ENCODE data around the gene PILRA. TPM values are rescaled to one million over a fixed set of nuclear protein-coding genes. Genes with fewer than 3 reads are reported as not detected.

The PILRA gene
- total and polyA plus RNA-seq, 2 experiments from 2014 or later = 0.38 to 5.3 TPM

- peaks cover 25% of the 10 kb centered on the region for H3K36me3 ChIP-seq (ENCODE audit: insufficient read depth)
- H3K9me2 ChIP-seq (ENCODE audit: insufficient read depth) = no peaks in the 10 kb centered on the region
- H3K79me2 ChIP-seq (replicated peaks; ENCODE audit: insufficient read depth) = no peaks in the 10 kb centered on the region
- no peaks in the 10 kb centered on the region for H3K9me3 Mint-ChIP-seq
- H3K27ac Mint-ChIP-seq = no peak overlapping the region
- peaks cover 72% of the 10 kb centered on the region for H3K36me3 Mint-ChIP-seq (ENCODE audit: low read depth)
- H3K27me3 ChIP-seq (ENCODE audit: insufficient read depth) = no peaks in the 10 kb centered on the region
- no peak overlapping the region for H3K4me3 ChIP-seq
- H4K20me1 ChIP-seq (replicated peaks; ENCODE audit: insufficient read depth) = no peaks in the 10 kb centered on the region; the same call in 1 of the 2 replicates
- no peak overlapping the region for H3K4me3 Mint-ChIP-seq
- no peak overlapping the region for H2AFZ ChIP-seq
- TF ChIP-seq NANOG (IDR thresholded peaks at IDR 0.05; ENCODE audit: borderline replicate concordance) (no peak), ZNF462 (CRISPR knock-in tag; IDR thresholded peaks at IDR 0.05) (no peak), EZH2 (IDR thresholded peaks at IDR 0.05; ENCODE audit: low read depth, unreplicated experiment) (no peak), REST (IDR thresholded peaks at IDR 0.05; ENCODE audit: unreplicated experiment) (no peak), ZNF114 (CRISPR knock-in tag; IDR thresholded peaks at IDR 0.05) (no peak), EZH2phosphoT487 (IDR thresholded peaks at IDR 0.05; ENCODE audit: unreplicated experiment) (no peak), STAT1 (IDR thresholded peaks at IDR 0.05; ENCODE audit: unreplicated experiment) (no peak), JUNB (IDR thresholded peaks at IDR 0.05; ENCODE audit: unreplicated experiment) (no peak), CREB1 (CRISPR knock-in tag; IDR thresholded peaks at IDR 0.05; ENCODE audit: low read depth) (no peak), ETS1 (IDR thresholded peaks at IDR 0.05) (no peak), ZNF331 (CRISPR knock-in tag; IDR thresholded peaks at IDR 0.05; ENCODE audit: low read depth) (no peak), POLR2AphosphoS5 (IDR thresholded peaks at IDR 0.05; ENCODE audit: low read depth) (no peak), CTCF (conservative IDR thresholded peaks at IDR 0.05; ENCODE audit: low read depth in 2 of 2) (no peak)
- no peaks in the 10 kb centered on the region for H3K4me1 ChIP-seq (ENCODE audit: insufficient read depth)
- no peak overlapping the region for H3K27ac ChIP-seq (ENCODE audit: low read depth)
- no peaks in the 10 kb centered on the region for H3K4me1 Mint-ChIP-seq
- no peaks in the 10 kb centered on the region for H3F3A ChIP-seq (replicated peaks; ENCODE audit: low read depth)
- ATAC-seq (no peak), DNase-seq (ENCODE audit: low spot score) (no peak)
- H3K4me2 ChIP-seq = no peak overlapping the region
- H3K27me3 Mint-ChIP-seq (ENCODE audit: insufficient read depth, low read depth, poor library complexity) = peaks cover 10% of the 10 kb centered on the region
Observed at GRCh38 chr7:100357131-100357561, 16.1 kb upstream of the PILRA start.
